ENCODE measurements around the gene TM4SF4.

GRCh38 chr3:149512073-149512782 lies 37.7 kb downstream of the TM4SF4 start:
- TF ChIP-seq CTCF (conservative IDR thresholded peaks at IDR 0.05) (peak; percentile 86), EZH2 (IDR thresholded peaks at IDR 0.05; ENCODE audit: low read depth) (no peak)

Data from PC-9 (cell line).